GM12878 (cell line): ENCODE measurements around the gene SLC6A2. TPM values are rescaled to one million over a fixed set of nuclear protein-coding genes. Genes with fewer than 3 reads are reported as not detected.

Source experiments
- ATAC-seq: fragments of 200-7000 bp; cut with Tn5 transposase; 3 replicates; pipeline ENCODE4 v1.9.1; 2020; ENCODE audit warnings: mild to moderate bottlenecking, moderate library complexity
- BruUV-seq: library from RNA; stranded (reverse); fragments of 400-500 nt; replicated peaks from 2 replicates; lab custom pipeline; 2021; lab: Mats Ljungman, UMichigan
- CTCF ChIA-PET: fragments of 300-600 bp; sonication (Branson Sonifier 250); formaldehyde crosslinking; extraction: SDS; loops from one replicate; lab custom pipeline; 2021; ENCODE audit warnings: inconsistent platforms; lab: Yijun Ruan, JAX
- POLR2A ChIA-PET: fragments of 350-600 bp; formaldehyde crosslinking; extraction: SDS; loops from one replicate; lab custom pipeline; 2021; ENCODE audit warnings: inconsistent platforms; lab: Charles Lee
- RAD21 ChIA-PET: fragments of 300-600 bp; sonication (Branson Sonifier 250); formaldehyde crosslinking; loops from one replicate; lab custom pipeline; 2023; ENCODE audit warnings: antibody characterized with exemption; ENCODE audit not compliant: unreplicated experiment; lab: Charles Lee
- SMC1A ChIA-PET: fragments of 300-600 bp; sonication (Branson Sonifier 250); formaldehyde crosslinking; loops from one replicate; lab custom pipeline; 2023; ENCODE audit not compliant: unreplicated experiment, uncharacterized antibody; lab: Charles Lee
- DNase-seq: peaks from one replicate; pipeline ENCODE4 v3.0.0-alpha.2; 2011; ENCODE audit warnings: low read depth, low spot score
- FAIRE-seq: peaks from 3 replicates; lab custom pipeline; 2011; peaks lifted over from hg19 to GRCh38; lab: Jason Lieb, UNC
- H2AFZ ChIP-seq: 2 replicates; pipeline ENCODE4 v1.6.0; 2011; ENCODE audit warnings: low read depth, low read length, control low read depth; ENCODE audit not compliant: control insufficient read depth
- H3K27ac ChIP-seq: 2 replicates; pipeline ENCODE4 v1.5.1; 2011; ENCODE audit warnings: control low read depth; ENCODE audit not compliant: control insufficient read depth, insufficient read depth
- H3K27me3 ChIP-seq, 2 experiments: replicated peaks in 1 of 2; 2 replicates each; pipeline versions ENCODE4 v1.6.0 to v1.6.1; 2011; ENCODE audit warnings: low read length in 1 of 2; ENCODE audit not compliant: control insufficient read depth in 2 of 2, insufficient read depth in 2 of 2
- H3K36me3 ChIP-seq, 2 experiments: 2 replicates each; pipeline ENCODE4 v1.5.1; 2011; ENCODE audit warnings: low read length in 1 of 2; ENCODE audit not compliant: control insufficient read depth in 2 of 2, insufficient read depth in 2 of 2
- H3K4me1 ChIP-seq: 2 replicates; pipeline ENCODE4 v1.6.1; 2011; ENCODE audit warnings: mild to moderate bottlenecking, low read length, moderate library complexity, mixed read lengths; ENCODE audit not compliant: control insufficient read depth, insufficient read depth
- H3K4me2 ChIP-seq: 2 replicates; pipeline ENCODE4 v1.6.0; 2011; ENCODE audit warnings: control low read depth; ENCODE audit not compliant: control insufficient read depth, insufficient read depth
- H3K4me3 ChIP-seq: fragments of 200-600 bp; sonication (generic); 2 replicates; pipeline ENCODE4 v1.5.1; 2016
- H3K79me2 ChIP-seq: 2 replicates; pipeline ENCODE4 v1.6.0; 2011; ENCODE audit warnings: low read length; ENCODE audit not compliant: control insufficient read depth, insufficient read depth
- H3K9ac ChIP-seq: 2 replicates; pipeline ENCODE4 v1.8.0; 2011; ENCODE audit warnings: low read length, control low read depth, mixed read lengths; ENCODE audit not compliant: control insufficient read depth, insufficient read depth
- H3K9me3 ChIP-seq: replicated peaks from 3 replicates; pipeline ENCODE4 v1.5.1; 2011; ENCODE audit warnings: mild to moderate bottlenecking, low read length; ENCODE audit not compliant: control insufficient read depth, insufficient read depth
- H4K20me1 ChIP-seq: 2 replicates; pipeline ENCODE4 v1.6.0; 2011; ENCODE audit not compliant: control insufficient read depth, insufficient read depth
- ATF2 ChIP-seq: IDR thresholded peaks from 2 replicates; pipeline ENCODE4 v1.6.1; 2012; ENCODE audit warnings: low read length, inconsistent platforms
- DPF2 ChIP-seq: fragments of 450-650 bp; IDR thresholded peaks from 2 replicates; pipeline ENCODE4 v1.6.1; 2017; ENCODE audit warnings: mild to moderate bottlenecking
- ELK1 ChIP-seq: IDR thresholded peaks from 2 replicates; pipeline ENCODE4 v1.6.1; 2012; ENCODE audit warnings: low read depth, low read length, improper control_type of control experiment
- FOS ChIP-seq: IDR thresholded peaks from 3 replicates; pipeline ENCODE4 v1.6.1; 2011; ENCODE audit warnings: borderline replicate concordance; ENCODE audit not compliant: insufficient read length; ENCODE audit errors: extremely low read depth
- HDGF ChIP-seq: fragments of 450-650 bp; IDR thresholded peaks from 2 replicates; pipeline ENCODE4 v1.6.1; 2016; ENCODE audit warnings: antibody characterized with exemption
- KLF5 ChIP-seq: fragments of 450-650 bp; IDR thresholded peaks from 2 replicates; pipeline ENCODE4 v1.6.1; 2014; ENCODE audit warnings: mild to moderate bottlenecking; ENCODE audit not compliant: partially characterized antibody
- LARP7 ChIP-seq: fragments of 450-650 bp; IDR thresholded peaks from 2 replicates; pipeline ENCODE4 v1.6.1; 2017; ENCODE audit warnings: mild to moderate bottlenecking
- MYC ChIP-seq: IDR thresholded peaks from 2 replicates; pipeline ENCODE4 v1.6.1; 2011; ENCODE audit warnings: mild to moderate bottlenecking, low read length, moderate library complexity, inconsistent platforms; ENCODE audit not compliant: insufficient read depth, insufficient replicate concordance, insufficient read length, severe bottlenecking
- NR2F1 ChIP-seq: fragments of 450-650 bp; conservative IDR thresholded peaks from 2 replicates; pipeline ENCODE4 v1.6.1; 2017; ENCODE audit warnings: mild to moderate bottlenecking
- POLR2AphosphoS2 ChIP-seq: IDR thresholded peaks from 2 replicates; pipeline ENCODE4 v1.6.1; 2011; ENCODE audit warnings: low read depth, mild to moderate bottlenecking, low read length, improper control_type of control experiment, moderate library complexity
- POLR2AphosphoS5 ChIP-seq: IDR thresholded peaks from 2 replicates; pipeline ENCODE4 v1.6.1; 2011; ENCODE audit warnings: mild to moderate bottlenecking, low read length, inconsistent platforms
- SPI1 ChIP-seq: IDR thresholded peaks from 2 replicates; pipeline ENCODE4 v1.6.1; 2011; ENCODE audit warnings: low read depth, mild to moderate bottlenecking, low read length, moderate library complexity, borderline replicate concordance; ENCODE audit not compliant: insufficient read depth
- SUZ12 ChIP-seq: fragments of 200-600 bp; sonication (generic); IDR thresholded peaks from one replicate; pipeline ENCODE4 v1.6.1; 2018; ENCODE audit warnings: antibody characterized with exemption, mild to moderate bottlenecking; ENCODE audit not compliant: unreplicated experiment
- ZNF207 ChIP-seq: fragments of 450-650 bp; IDR thresholded peaks from 2 replicates; pipeline ENCODE4 v1.6.1; 2014; ENCODE audit warnings: antibody characterized with exemption, mild to moderate bottlenecking, borderline replicate concordance
- ZSCAN29 ChIP-seq: fragments of 450-650 bp; IDR thresholded peaks from 2 replicates; pipeline ENCODE4 v1.6.1; 2017; ENCODE audit warnings: mild to moderate bottlenecking, moderate library complexity
- ZZZ3 ChIP-seq: IDR thresholded peaks from 2 replicates; pipeline ENCODE4 v1.6.1; 2011; ENCODE audit warnings: low read depth; ENCODE audit not compliant: control insufficient read depth, insufficient read length
- WGBS: methylation state at CpG from one replicate; pipeline ENCODE4 v1.1.6; 2016; ENCODE audit warnings: low lambda C conversion rate; ENCODE audit not compliant: insufficient replicate concordance, insufficient coverage; ENCODE audit errors: missing lambda C conversion rate; 5-methylcytosine and 5-hydroxymethylcytosine counted together
- in situ Hi-C: fragments of 300-500 bp; cut with MboI; formaldehyde crosslinking; loops from 9 replicates; pipeline ENCODE4 v1.14.3; 2018; ENCODE audit warnings: mixed read lengths
- intact Hi-C: fragments of 100-400 bp; cut with micrococcal nuclease; formaldehyde crosslinking; loops from one replicate; pipeline ENCODE4 v1.14.2; 2022; ENCODE audit not compliant: unreplicated experiment
- polyA plus RNA-seq, 11 experiments: library from polyadenylated mRNA; depleted of rRNA in 4 of 11; unstranded in 6 of 11; stranded (reverse) in 5 of 11; fragments of >200 nt; fragmentation: Nextera tagmentation in 4 of 11; fragmentation: Illumina TruSeq in 1 of 11; extraction: Ambion mirVana in 4 of 11; extraction: Trizol in 1 of 11; gene quantifications; 1 replicate in 1 of 11; 2 replicates in 10 of 11; pipeline versions ENCODE4 v1.2.1 to v1.2.3, GENCODE V29; 2011 to 2016; ENCODE audit warnings: inconsistent platforms in 2 of 11, missing spikeins in 2 of 11, low read depth in 1 of 11
- total RNA-seq, 4 experiments: library from RNA; depleted of rRNA in 3 of 4; stranded (reverse); fragments of >200 nt in 3 of 4; fragmentation: Illumina TruSeq in 1 of 4; extraction: Trizol in 1 of 4; gene quantifications; 2 replicates each; pipeline versions ENCODE4 v1.2.1 to v1.2.3, GENCODE V29; 2013 to 2021
- TF ChIP-seq, protein P1 (sequence below): fragments of 450-650 bp; IDR thresholded peaks from 2 replicates; pipeline ENCODE4 v1.6.1; 2016; ENCODE audit warnings: mild to moderate bottlenecking, moderate library complexity, borderline replicate concordance

The SLC6A2 gene
- total and polyA plus RNA-seq, 10 of the 15 experiments (the other 5 are each of a cell fraction or from before 2014, with no cell fraction given), result not detected

DNA sequence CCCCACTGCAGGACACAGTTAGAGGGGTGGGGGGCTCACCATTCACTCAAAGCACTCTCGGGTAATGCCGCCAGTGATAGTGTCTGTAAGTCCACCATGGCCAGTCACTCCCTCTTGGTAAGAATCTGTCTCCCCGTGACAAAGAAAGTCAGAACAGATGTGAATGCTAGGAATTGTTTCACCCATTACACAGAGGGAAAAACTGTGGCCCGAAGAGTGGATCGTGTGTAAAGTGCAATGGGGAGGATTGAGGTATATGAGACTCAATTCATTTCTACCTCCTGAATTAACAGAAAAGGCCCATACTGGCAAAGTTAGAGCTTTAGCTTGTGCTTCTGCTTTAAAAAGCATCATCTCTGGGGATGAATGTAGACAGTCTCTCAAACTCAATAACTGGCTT, 17.5 kb upstream of the SLC6A2 start (continued):
- TF ChIP-seq, protein P1, sequence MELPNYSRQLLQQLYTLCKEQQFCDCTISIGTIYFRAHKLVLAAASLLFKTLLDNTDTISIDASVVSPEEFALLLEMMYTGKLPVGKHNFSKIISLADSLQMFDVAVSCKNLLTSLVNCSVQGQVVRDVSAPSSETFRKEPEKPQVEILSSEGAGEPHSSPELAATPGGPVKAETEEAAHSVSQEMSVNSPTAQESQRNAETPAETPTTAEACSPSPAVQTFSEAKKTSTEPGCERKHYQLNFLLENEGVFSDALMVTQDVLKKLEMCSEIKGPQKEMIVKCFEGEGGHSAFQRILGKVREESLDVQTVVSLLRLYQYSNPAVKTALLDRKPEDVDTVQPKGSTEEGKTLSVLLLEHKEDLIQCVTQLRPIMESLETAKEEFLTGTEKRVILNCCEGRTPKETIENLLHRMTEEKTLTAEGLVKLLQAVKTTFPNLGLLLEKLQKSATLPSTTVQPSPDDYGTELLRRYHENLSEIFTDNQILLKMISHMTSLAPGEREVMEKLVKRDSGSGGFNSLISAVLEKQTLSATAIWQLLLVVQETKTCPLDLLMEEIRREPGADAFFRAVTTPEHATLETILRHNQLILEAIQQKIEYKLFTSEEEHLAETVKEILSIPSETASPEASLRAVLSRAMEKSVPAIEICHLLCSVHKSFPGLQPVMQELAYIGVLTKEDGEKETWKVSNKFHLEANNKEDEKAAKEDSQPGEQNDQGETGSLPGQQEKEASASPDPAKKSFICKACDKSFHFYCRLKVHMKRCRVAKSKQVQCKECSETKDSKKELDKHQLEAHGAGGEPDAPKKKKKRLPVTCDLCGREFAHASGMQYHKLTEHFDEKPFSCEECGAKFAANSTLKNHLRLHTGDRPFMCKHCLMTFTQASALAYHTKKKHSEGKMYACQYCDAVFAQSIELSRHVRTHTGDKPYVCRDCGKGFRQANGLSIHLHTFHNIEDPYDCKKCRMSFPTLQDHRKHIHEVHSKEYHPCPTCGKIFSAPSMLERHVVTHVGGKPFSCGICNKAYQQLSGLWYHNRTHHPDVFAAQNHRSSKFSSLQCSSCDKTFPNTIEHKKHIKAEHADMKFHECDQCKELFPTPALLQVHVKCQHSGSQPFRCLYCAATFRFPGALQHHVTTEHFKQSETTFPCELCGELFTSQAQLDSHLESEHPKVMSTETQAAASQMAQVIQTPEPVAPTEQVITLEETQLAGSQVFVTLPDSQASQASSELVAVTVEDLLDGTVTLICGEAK, result no peak
- TF ChIP-seq, all 136 proteins: peak for 0

DNA sequence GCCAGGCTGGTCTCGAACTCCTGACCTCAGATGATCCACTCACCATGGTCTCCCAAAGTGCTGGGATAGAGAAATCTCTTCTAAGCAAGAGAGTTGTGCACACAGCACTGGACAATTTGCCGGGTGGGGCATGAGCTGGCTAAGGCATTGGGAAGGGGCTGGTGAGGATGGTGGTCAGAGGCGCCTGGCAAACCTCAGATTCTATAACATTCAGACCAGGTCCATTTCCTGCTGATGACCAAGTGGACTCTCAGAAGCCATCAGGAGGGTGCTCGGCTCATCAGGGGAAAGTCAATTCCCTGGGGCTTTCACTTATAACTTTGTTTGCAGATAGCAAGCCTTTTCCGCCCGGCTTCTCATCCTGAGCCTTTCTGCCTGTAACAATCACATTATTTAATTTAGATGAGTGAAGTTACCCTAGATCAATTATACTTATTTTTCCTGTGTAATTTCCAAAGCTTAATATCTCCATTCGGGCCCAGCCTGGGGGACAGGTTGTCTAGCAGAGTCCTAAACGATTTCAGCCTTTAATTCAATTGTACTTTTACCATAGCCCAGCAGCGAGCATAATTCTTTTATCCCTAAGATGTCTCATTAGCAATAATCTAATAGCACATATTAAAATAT, 15.0 kb upstream of the SLC6A2 start:
- no TSS peak for BruUV-seq
- SMC1A ChIA-PET, result interaction anchor here (1.5 kb wide), 1 partner anchor 176 kb away, joined by 4 read pairs; no protein-coding TSS in a partner anchor
- Histone ChIP-seq H3K9ac (no peak overlapping the region), H3K27ac (no peak overlapping the region), H3K9me3 (no peaks in the 10 kb centered on the region), H2AFZ (no peak overlapping the region), H3K27me3 (no peaks in the 10 kb centered on the region; a peak in 2 of 4 replicates), H3K4me2 (no peak overlapping the region), H3K4me1 (no peaks in the 10 kb centered on the region), H3K36me3 (no peaks in the 10 kb centered on the region), H4K20me1 (no peaks in the 10 kb centered on the region), H3K79me2 (no peaks in the 10 kb centered on the region), H3K4me3 (no peak overlapping the region)
- intact Hi-C loops (no loop called here), in situ Hi-C loops (no loop called here)
- POLR2A ChIA-PET, result no interaction called here
- FAIRE-seq (no peak), DNase-seq (no peak), ATAC-seq (no peak)
- WGBS, result 20% methylated on average over 9 of the region's 9 CpGs
- RAD21 ChIA-PET, result no interaction called here
- CTCF ChIA-PET, result interaction anchor here (1.1 kb wide), 1 partner anchor 11 kb away, joined by 3 read pairs; no protein-coding TSS in a partner anchor
- no peak for TF ChIP-seq LARP7
- no peak for TF ChIP-seq ZZZ3
- TF ChIP-seq KLF5, result no peak
- TF ChIP-seq NR2F1, result no peak
- no peak for TF ChIP-seq ZSCAN29
- no peak for TF ChIP-seq POLR2AphosphoS5
- TF ChIP-seq SPI1, result no peak
- no peak for TF ChIP-seq SUZ12
- TF ChIP-seq POLR2AphosphoS2, result no peak
- no peak for TF ChIP-seq ATF2
- TF ChIP-seq ZNF207, result no peak
- no peak for TF ChIP-seq ELK1
- no peak for TF ChIP-seq FOS
- no peak for TF ChIP-seq HDGF
- TF ChIP-seq DPF2, result no peak
- no peak for TF ChIP-seq MYC
